Urinary bladder (tissue), 4 donors: ENCODE measurements around the gene NKTR. TPM values are rescaled to one million over a fixed set of nuclear protein-coding genes. Genes with fewer than 3 reads are reported as not detected.

Source experiments
- DNase-seq: peaks from one replicate; pipeline ENCODE4 v3.0.0-alpha.2; 2015; ENCODE audit errors: extremely low spot score
- H3K27ac ChIP-seq: one replicate; pipeline ENCODE4 v1.5.1; 2013; ENCODE audit warnings: low read depth, mild to moderate bottlenecking, moderate library complexity
- H3K36me3 ChIP-seq: one replicate; pipeline ENCODE4 v1.6.1; 2013; ENCODE audit warnings: mild to moderate bottlenecking, moderate library complexity; ENCODE audit not compliant: insufficient read depth
- H3K4me1 ChIP-seq: one replicate; pipeline ENCODE4 v1.6.1; 2013; ENCODE audit warnings: mild to moderate bottlenecking, moderate library complexity; ENCODE audit not compliant: insufficient read depth
- H3K4me3 ChIP-seq: one replicate; pipeline ENCODE4 v1.5.1; 2013; ENCODE audit warnings: low read depth, low read length
- WGBS: extraction: QIAGEN DNeasy Blood & Tissue Kit; methylation state at CpG from one replicate; pipeline ENCODE4 v1.1.7; 2013; 5-methylcytosine and 5-hydroxymethylcytosine counted together
- polyA plus RNA-seq: library from polyadenylated mRNA; stranded (reverse); fragments of 200-250 nt; gene quantifications from one replicate; pipeline ENCODE4 v1.2.3, GENCODE V29; 2013
- total RNA-seq: library from RNA; depleted of rRNA; stranded (reverse); fragments of >200 nt; gene quantifications from one replicate; pipeline ENCODE4 v1.2.3, GENCODE V29; 2014
- donor health status: healthy with polysubstance abuse.
- donor health status: healthy.

Gene NKTR
- total and polyA plus RNA-seq, 2 donors: 19.9 to 367 TPM

GRCh38 chr3:42610976-42611375 is 10.5 kb downstream of the NKTR start:
- no peak for DNase-seq
- peak overlapping the region; percentile 23 for H3K27ac ChIP-seq
- no peaks in the 10 kb centered on the region for H3K4me1 ChIP-seq
- H3K4me3 ChIP-seq: no peak overlapping the region
- WGBS: 76% methylated on average over 1 of the region's 1 CpG
- no peaks in the 10 kb centered on the region for H3K36me3 ChIP-seq

GRCh38 chr3:42612217-42612616 is 11.7 kb downstream of the NKTR start:
- H3K4me1 ChIP-seq: no peaks in the 10 kb centered on the region
- no peak for DNase-seq
- 73% methylated on average over 1 of the region's 1 CpG for WGBS
- no peak overlapping the region for H3K27ac ChIP-seq
- no peaks in the 10 kb centered on the region for H3K36me3 ChIP-seq
- H3K4me3 ChIP-seq: no peak overlapping the region

- Histone ChIP-seq H3K4me3 (no peak overlapping the region), H3K27ac (peak overlapping the region; percentile 45), H3K4me1 (no peaks in the 10 kb centered on the region), H3K36me3 (no peaks in the 10 kb centered on the region)
- no peak for DNase-seq
- WGBS: 92% methylated on average over 3 of the region's 3 CpGs
Observed at GRCh38 chr3:42612928-42613327, 12.4 kb downstream of the NKTR start.

GRCh38 chr3:42613462-42613861 is 13.0 kb downstream of the NKTR start:
- Histone ChIP-seq H3K27ac (peak overlapping the region; percentile 45), H3K36me3 (no peaks in the 10 kb centered on the region), H3K4me1 (no peaks in the 10 kb centered on the region), H3K4me3 (no peak overlapping the region)
- no peak for DNase-seq
- 87% methylated on average over 2 of the region's 2 CpGs for WGBS

DNA sequence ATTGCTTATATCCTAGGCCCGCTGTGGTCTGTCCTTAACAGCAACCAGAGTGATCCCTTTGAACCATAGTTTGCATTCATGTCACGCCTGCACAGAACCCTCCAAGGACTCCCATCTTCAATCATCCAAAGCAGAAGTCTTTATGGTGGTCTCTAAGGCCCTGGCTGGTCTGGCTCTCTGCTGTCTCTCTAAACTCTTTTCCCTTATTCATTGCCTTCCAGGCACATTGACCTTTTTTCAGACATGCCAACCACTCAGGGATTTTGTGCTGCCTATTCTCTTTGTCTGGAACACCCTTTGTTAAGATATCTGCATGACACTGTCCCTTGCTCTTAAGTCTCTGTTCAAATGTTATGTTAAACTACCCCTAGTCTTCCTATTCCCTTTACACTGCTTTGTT is 31.1 kb downstream of the NKTR start:
- H3K4me3 ChIP-seq: no peak overlapping the region
- H3K36me3 ChIP-seq: peaks cover 7% of the 10 kb centered on the region
- no peaks in the 10 kb centered on the region for H3K4me1 ChIP-seq
- DNase-seq: no peak
- 75% methylated on average over 2 of the region's 2 CpGs for WGBS
- no peak overlapping the region for H3K27ac ChIP-seq

GRCh38 chr3:42632146-42632545 is 31.7 kb downstream of the NKTR start:
- H3K36me3 ChIP-seq: peaks cover 8% of the 10 kb centered on the region
- H3K4me1 ChIP-seq: no peaks in the 10 kb centered on the region
- no peak overlapping the region for H3K27ac ChIP-seq
- H3K4me3 ChIP-seq: no peak overlapping the region
- 75% methylated on average over 1 of the region's 1 CpG for WGBS
- DNase-seq: no peak

- H3K4me1 ChIP-seq: no peaks in the 10 kb centered on the region
- DNase-seq: no peak
- peaks cover 10% of the 10 kb centered on the region for H3K36me3 ChIP-seq
- WGBS: 89% methylated on average over 6 of the region's 6 CpGs
- H3K27ac ChIP-seq: no peak overlapping the region
- no peak overlapping the region for H3K4me3 ChIP-seq
Observed at GRCh38 chr3:42633544-42633943, 33.1 kb downstream of the NKTR start.

DNA sequence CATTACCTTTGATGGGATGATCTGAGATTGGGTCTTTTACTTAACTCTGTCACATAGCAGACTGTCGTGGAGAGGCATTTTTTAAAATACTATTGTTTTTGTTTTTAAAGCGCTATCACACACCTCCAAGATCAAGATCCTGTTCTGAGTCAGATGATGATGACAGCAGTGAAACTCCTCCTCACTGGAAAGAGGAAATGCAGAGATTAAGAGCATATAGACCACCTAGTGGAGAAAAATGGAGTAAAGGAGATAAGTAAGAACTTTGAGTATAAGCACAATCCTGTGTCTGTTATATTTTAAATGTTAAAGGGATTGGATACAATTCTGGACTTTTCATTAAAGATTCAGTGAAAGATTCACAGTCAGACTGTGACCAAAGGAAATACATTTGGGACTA is 34.6 kb downstream of the NKTR start:
- DNase-seq: no peak
- no peak overlapping the region for H3K4me3 ChIP-seq
- H3K36me3 ChIP-seq: peaks cover 13% of the 10 kb centered on the region
- H3K4me1 ChIP-seq: no peaks in the 10 kb centered on the region
- 88% methylated on average over 2 of the region's 2 CpGs for WGBS
- no peak overlapping the region for H3K27ac ChIP-seq

- Histone ChIP-seq H3K36me3 (peaks cover 13% of the 10 kb centered on the region), H3K4me3 (no peak overlapping the region), H3K27ac (no peak overlapping the region), H3K4me1 (no peaks in the 10 kb centered on the region)
- WGBS: 81% methylated on average over 6 of the region's 6 CpGs
- DNase-seq: no peak
Observed at GRCh38 chr3:42637001-42637400, 36.5 kb downstream of the NKTR start.

- Histone ChIP-seq H3K36me3 (peaks cover 11% of the 10 kb centered on the region), H3K4me3 (no peak overlapping the region), H3K4me1 (no peaks in the 10 kb centered on the region), H3K27ac (no peak overlapping the region)
- no peak for DNase-seq
- 85% methylated on average over 6 of the region's 6 CpGs for WGBS
Observed at GRCh38 chr3:42638339-42638842, 37.9 kb downstream of the NKTR start.

GRCh38 chr3:42639192-42639591 is 38.7 kb downstream of the NKTR start:
- H3K4me1 ChIP-seq: no peaks in the 10 kb centered on the region
- WGBS: 85% methylated on average over 6 of the region's 6 CpGs
- H3K36me3 ChIP-seq: peaks cover 9% of the 10 kb centered on the region
- no peak overlapping the region for H3K27ac ChIP-seq
- DNase-seq: no peak
- H3K4me3 ChIP-seq: no peak overlapping the region

DNA sequence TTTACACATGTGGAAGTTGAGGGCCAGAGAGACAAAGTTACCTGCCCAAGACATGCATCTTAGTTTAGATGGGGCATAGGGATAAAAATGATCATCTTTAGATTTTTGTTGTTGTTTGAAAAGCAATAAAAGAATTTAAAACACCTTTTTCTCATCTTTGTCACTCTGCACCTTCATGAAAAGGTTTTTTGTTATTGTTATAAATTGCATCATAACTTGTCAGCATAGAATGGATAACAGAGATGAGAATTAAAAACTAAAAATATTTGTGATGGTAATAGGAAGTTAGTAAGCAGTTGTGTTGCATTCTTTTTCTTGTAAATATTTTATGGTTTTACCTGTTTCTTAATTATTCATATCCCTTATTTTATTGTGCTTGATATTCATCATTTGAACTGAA is 39.6 kb downstream of the NKTR start:
- Histone ChIP-seq H3K4me1 (no peaks in the 10 kb centered on the region), H3K4me3 (no peak overlapping the region), H3K27ac (no peak overlapping the region), H3K36me3 (peaks cover 9% of the 10 kb centered on the region)
- DNase-seq: no peak

DNA sequence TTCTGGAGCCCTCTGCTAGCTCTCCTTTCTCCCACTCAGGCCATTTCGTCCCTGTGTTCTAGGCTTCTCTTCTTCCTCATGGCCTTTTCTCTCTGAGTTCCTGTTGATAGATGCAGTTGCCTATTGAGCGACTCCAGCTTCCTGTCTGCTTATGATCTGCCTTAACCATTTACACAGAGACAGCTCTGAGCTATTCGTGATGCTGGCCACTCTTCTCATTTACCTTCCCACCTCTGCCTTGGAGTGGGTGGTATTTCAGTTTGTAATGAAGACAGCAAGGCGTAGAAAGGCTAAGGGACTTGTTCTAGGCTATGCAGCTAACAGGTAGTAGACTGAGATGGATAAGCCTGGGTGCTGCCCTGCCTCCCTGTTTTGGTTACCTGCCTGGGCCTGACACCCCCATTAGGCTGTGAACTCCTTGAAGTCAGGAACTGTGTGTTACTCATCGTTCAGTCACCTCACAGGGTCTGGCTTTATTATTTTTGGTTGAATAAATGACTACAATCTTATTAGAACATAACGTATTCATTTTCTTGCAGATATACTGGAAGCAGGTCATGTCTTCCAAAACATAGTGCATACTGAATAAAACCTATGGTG is 40.4 kb downstream of the NKTR start:
- WGBS: 90% methylated on average over 6 of the region's 6 CpGs
- Histone ChIP-seq H3K27ac (no peak overlapping the region), H3K4me1 (no peaks in the 10 kb centered on the region), H3K36me3 (peaks cover 9% of the 10 kb centered on the region), H3K4me3 (no peak overlapping the region)
- no peak for DNase-seq

DNA sequence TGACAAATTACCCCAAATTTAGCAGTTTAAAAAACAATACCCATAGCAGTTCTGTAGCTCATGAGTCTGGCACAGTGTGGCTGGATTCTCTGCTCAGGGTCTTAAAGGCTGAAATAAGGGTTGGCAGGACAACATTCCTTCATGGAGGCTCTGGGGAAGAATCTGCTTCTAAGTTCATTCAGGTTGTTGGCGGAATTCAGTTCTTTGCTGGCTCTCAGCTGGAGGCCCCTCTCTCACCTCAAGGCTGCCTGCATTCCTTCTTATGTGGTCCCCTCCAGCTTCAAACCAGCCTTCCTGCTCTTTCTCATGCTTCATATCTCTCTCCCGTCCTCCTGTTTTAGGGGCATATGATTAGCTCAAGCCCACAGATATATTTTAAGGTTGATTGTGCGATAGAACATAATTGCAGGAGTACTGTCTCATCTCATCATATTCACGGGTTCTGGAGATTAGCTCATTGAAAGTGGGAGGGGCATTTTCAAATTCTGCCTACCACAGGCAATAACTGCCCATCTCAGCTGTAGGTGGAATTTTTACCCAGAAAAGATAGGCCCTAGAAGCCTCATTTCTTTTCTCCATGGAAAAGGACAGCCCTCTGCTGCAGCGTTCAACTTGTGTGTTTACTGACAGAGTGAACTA is 47.5 kb downstream of the NKTR start:
- H3K4me3 ChIP-seq: no peak overlapping the region
- no peaks in the 10 kb centered on the region for H3K4me1 ChIP-seq
- 78% methylated on average over 5 of the region's 5 CpGs for WGBS
- peaks cover 5% of the 10 kb centered on the region for H3K36me3 ChIP-seq
- no peak for DNase-seq
- H3K27ac ChIP-seq: no peak overlapping the region
